Measurements from ENCODE around the gene FAM83B. TPM values are rescaled to one million over a fixed set of nuclear protein-coding genes. Genes with fewer than 3 reads are reported as not detected.

FAM83B gene
- polyA plus RNA-seq, 2 of the 4 experiments (the other 2 are of a cell fraction): 0.03 to 0.09 TPM

- H3K27ac ChIP-seq: no peak overlapping the region
- ATAC-seq (no peak), FAIRE-seq (no peak), DNase-seq (ENCODE audit: low read depth in 1 of 2, low spot score in 1 of 2) (no peak)
- H3K9me3 ChIP-seq: no peaks in the 10 kb centered on the region
- POLR2A ChIA-PET: no interaction called here
- H3K4me3 ChIP-seq: no peak overlapping the region
- no peak for TF ChIP-seq EP300 (IDR thresholded peaks at IDR 0.05)
- TF ChIP-seq HOXA7 (CRISPR knock-in tag; IDR thresholded peaks at IDR 0.05): no peak
- no peak for TF ChIP-seq BCL3 (IDR thresholded peaks at IDR 0.05)
- TF ChIP-seq POLR2AphosphoS2 (conservative IDR thresholded peaks at IDR 0.05; ENCODE audit: low read length): no peak
- no peak for TF ChIP-seq CHD4 (IDR thresholded peaks at IDR 0.05; ENCODE audit: borderline replicate concordance)
- TF ChIP-seq ELK1 (IDR thresholded peaks at IDR 0.05; ENCODE audit: low read depth, low read length): no peak
- TF ChIP-seq HMGXB4 (CRISPR knock-in tag; IDR thresholded peaks at IDR 0.05; ENCODE audit: borderline replicate concordance): no peak
- TF ChIP-seq TFCP2L1 (CRISPR knock-in tag; IDR thresholded peaks at IDR 0.05): no peak
- TF ChIP-seq RFX5 (IDR thresholded peaks at IDR 0.05): no peak
- no peak for TF ChIP-seq HES2 (IDR thresholded peaks at IDR 0.05)
- TF ChIP-seq RAD21 (conservative IDR thresholded peaks at IDR 0.05 in 1 of 2, IDR thresholded peaks at IDR 0.05 in 1 of 2): no peak
- TF ChIP-seq CBX8 (IDR thresholded peaks at IDR 0.05): no peak
- TF ChIP-seq HDAC2 (IDR thresholded peaks at IDR 0.05): no peak
- no peak for TF ChIP-seq CHD2 (IDR thresholded peaks at IDR 0.05; ENCODE audit: low read length, partially characterized antibody)
- no peak for TF ChIP-seq TP53 (CRISPR knock-in tag; IDR thresholded peaks at IDR 0.05)
- no peak for TF ChIP-seq ESRRA (IDR thresholded peaks at IDR 0.05; ENCODE audit: borderline replicate concordance, low read length)
- WGBS (ENCODE audit: missing lambda C conversion rate): 85% methylated on average over 3 of the region's 3 CpGs
- no peaks in the 10 kb centered on the region for H3K4me1 ChIP-seq
- no peak overlapping the region for H3K4me2 ChIP-seq
- CTCF ChIA-PET: interaction anchor here (0.6 kb wide), 1 partner anchor 733 kb away, joined by 3 read pairs; no protein-coding TSS in a partner anchor
Measured at GRCh38 chr6:54981647-54982046, 135.1 kb downstream of the FAM83B start.

- DNase-seq (ENCODE audit: low read depth in 1 of 2, low spot score in 1 of 2) (no peak), FAIRE-seq (no peak), ATAC-seq (no peak)
- H3K9me3 ChIP-seq: no peaks in the 10 kb centered on the region
- no peak overlapping the region for H3K4me2 ChIP-seq
- CTCF ChIA-PET: no interaction called here
- POLR2A ChIA-PET: no interaction called here
- no peak overlapping the region for H3K27ac ChIP-seq
- no peaks in the 10 kb centered on the region for H3K4me1 ChIP-seq
- no peak overlapping the region for H3K4me3 ChIP-seq
- TF ChIP-seq HOXA7 (CRISPR knock-in tag; IDR thresholded peaks at IDR 0.05): no peak
- no peak for TF ChIP-seq EHF (CRISPR knock-in tag; IDR thresholded peaks at IDR 0.05)
- TF ChIP-seq KDM1A (IDR thresholded peaks at IDR 0.05; ENCODE audit: low read depth): no peak
- TF ChIP-seq REST (IDR thresholded peaks at IDR 0.05): no peak
- no peak for TF ChIP-seq PBX3 (IDR thresholded peaks at IDR 0.05)
- no peak for TF ChIP-seq CTCF (IDR thresholded peaks at IDR 0.05)
- TF ChIP-seq NPAS2 (CRISPR knock-in tag; IDR thresholded peaks at IDR 0.05; ENCODE audit: borderline replicate concordance): no peak
- TF ChIP-seq FOXS1 (CRISPR knock-in tag; IDR thresholded peaks at IDR 0.05): no peak
- TF ChIP-seq TFCP2L1 (CRISPR knock-in tag; IDR thresholded peaks at IDR 0.05): no peak
- TF ChIP-seq HMGXB4 (CRISPR knock-in tag; IDR thresholded peaks at IDR 0.05; ENCODE audit: borderline replicate concordance): no peak
Measured at GRCh38 chr6:54987633-54988290, 141.2 kb downstream of the FAM83B start.

Data from A549 (cell line).